Measurements from ENCODE around the gene SIVA1.
A peak's percentile ranks its signal among the peaks of the same experiment; 100 is the strongest.

The SIVA1 gene

DNA sequence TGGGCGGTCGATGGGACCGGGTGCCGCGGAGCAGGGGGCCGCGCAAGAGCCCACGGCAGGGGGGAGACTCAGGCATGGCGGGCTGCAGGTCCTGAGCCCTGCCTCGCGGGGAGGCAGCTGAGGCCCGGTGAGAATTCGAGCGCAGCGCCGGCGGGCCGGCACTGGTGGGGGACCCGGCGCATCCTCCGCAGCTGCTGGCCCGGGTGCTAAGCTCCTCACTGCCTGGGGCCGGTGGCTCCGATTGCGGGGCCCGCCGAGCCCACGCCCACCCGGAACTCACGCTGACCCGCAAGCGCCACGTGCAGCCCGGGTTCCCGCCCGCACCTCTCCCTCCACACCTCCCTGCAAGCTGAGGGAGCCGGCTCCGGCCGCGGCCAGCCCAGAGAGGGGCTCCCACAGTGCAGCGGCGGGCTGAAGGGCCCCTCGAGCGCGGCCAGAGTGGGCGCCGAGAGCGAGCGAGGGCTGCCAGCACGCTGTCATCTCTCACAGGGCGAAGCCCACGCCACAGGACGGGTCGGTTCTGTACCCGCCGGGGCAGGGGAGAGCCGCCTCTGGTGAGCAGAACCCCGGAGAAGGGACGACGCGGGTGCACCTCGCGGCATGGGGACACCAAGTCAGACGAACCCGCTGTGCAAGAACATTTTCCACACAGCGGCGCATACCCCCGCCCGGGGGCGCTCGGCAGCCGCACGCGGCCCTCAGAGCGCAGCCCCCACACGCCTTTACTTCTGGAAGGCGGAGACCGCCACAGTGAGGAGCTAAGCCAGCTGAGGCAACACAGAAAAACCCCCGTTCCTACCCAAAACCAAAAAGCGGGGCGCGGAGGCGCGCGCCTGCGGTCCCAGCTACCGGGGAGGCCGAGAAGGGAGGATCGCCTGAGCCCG, 1.2 kb upstream of the SIVA1 start:
- DNase-seq (ENCODE audit: low read depth in 2 of 2) = no peak

DNA sequence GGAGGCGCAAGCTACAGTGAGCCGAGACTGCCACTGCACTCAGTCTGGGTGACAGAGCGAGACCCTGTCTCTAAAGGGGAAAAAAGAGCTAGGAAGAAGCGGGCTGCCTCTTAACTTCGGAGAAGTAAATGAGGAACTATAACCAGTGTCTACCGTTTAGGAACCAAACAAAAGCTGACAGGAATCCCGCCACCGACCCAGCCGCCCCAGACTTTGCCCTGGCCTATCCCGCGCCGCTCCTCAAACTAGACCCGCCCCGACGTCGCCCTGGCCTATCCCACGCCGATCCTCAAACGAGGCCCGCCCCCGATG, 568 bp upstream of the SIVA1 start:
- DNase-seq (ENCODE audit: low read depth in 2 of 2) = no peak

DNA sequence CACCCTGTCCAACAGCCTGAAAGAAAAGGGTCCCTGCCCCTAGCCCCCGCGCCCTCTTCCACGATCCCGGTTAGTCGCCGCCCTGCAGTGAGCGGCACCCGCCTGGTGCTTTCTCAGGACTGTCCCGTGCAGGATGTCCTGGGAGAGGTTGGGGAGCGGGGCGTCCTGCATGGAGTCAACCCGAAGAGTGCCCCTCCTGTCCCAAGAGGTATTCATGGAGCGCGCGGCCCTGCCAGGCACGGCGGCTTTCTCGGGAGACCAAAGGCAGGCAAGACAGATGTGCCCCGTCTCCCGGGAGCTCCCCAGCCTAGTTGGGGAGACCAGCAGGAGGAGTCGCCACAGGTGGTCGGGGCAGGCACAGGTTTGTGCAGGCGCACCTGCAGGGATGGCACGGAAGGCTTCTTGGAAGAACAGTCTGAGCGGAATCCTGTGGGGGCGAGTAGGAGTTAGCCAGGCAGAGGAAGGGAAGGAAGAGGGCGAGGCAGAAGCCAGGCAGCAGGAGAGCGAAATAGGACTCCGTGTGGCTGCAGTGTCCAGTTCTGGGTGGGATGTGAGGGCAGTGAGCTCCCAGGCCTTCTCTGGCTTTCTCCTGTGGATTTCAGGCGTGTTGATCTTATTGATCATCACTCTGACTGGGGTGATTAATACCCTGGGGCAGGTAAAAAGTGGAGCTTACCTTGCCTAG, 723 bp downstream of the SIVA1 start:
- no peak for DNase-seq (ENCODE audit: low read depth in 2 of 2)

DNA sequence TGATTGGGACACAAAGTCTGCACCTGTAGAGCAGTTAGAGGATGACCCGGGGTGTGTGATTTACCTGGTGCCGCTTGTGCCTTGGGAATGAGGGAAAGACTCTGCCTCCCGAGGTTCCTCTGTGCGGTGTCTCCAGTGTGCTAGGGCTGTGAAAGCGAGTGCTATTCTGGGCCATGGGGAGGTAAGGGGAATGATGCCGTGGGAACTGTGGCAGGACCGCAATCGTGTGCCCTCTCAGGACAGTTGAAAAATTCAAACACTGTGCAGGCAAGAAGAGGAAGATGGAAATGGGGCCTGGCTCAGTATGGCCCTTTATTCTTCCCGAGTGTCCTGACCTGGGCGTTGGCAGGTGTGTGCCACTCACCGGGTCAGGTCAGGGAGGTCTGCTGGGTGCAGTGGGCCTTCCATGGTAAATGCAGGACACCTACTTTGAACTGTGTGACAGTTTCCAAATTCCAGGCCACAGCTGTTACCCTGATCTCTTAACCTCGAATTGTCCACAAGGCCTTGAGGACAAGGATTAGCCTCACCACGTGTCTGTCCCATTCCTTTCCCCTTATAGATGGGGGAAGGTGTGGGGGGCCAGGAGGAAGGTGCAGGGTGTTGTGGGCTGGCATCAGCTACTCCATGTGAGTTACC, 1.4 kb downstream of the SIVA1 start:
- DNase-seq (ENCODE audit: low read depth in 2 of 2) = no peak

DNA sequence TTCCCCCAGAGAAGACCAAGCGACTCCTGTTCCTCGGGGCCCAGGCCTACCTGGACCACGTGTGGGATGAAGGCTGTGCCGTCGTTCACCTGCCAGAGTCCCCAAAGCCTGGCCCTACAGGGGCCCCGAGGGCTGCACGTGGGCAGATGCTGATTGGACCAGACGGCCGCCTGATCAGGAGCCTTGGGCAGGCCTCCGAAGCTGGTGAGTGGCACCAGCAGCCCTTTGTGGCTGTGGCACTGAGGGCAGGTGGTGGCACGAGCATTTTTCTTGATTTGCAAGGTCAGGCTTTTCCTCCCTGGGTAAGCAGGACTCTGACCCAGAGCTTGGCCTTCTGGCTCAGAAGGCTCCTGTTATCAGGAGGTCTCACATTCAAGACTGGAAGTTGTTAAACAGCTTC, 2.7 kb downstream of the SIVA1 start:
- no peak for DNase-seq (ENCODE audit: low read depth in 2 of 2)

DNA sequence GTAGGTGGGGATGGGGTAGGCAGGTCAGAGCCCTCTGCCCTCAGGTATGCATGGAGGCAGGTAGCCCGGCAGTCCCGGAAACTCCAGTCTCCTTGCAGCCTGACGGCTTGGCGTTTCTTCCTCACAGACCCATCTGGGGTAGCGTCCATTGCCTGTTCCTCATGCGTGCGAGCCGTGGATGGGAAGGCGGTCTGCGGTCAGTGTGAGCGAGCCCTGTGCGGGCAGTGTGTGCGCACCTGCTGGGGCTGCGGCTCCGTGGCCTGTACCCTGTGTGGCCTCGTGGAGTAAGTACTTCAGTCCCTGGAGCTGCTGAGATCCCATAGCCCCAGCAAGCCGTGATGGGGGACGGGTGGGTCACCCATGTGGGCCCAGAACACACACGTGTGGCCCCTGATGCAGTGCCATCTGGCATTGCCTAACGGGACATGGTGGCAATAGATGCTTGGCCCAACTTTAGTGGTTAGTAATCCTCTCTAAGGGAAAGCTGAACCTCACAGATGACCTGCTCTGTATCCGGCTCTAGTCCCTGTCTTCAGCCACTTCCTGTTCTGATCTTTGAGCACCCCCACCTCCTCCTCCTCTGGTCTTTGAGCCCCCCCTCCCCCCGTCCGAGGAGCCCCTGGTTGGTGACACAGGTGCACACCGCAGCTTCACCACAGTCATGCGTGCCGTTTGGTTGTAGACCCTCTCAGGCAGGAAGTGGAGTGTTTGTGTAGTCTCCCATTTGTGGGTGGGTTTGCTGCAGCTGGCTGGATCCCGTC, 3.7 kb downstream of the SIVA1 start:
- no peak for DNase-seq (ENCODE audit: low read depth in 2 of 2)

DNA sequence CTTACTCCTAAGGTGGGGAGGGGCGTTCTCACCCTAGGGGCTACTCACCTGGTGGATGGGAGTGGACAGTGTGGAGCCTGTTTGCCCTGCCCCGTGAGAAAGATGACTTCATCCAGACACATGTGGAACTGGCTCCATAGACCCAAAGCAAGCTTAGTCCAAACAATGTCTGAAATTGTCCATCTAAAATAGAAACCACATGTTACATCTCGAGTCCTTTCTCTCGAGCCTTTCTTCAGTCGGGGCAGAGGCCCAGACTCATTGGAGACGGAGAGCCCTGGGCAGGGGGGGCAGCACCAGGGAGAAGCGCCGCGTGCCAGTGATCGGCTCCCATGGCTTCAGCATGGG, 4.3 kb downstream of the SIVA1 start:
- DNase-seq (ENCODE audit: low read depth in 2 of 2) = no peak

DNA sequence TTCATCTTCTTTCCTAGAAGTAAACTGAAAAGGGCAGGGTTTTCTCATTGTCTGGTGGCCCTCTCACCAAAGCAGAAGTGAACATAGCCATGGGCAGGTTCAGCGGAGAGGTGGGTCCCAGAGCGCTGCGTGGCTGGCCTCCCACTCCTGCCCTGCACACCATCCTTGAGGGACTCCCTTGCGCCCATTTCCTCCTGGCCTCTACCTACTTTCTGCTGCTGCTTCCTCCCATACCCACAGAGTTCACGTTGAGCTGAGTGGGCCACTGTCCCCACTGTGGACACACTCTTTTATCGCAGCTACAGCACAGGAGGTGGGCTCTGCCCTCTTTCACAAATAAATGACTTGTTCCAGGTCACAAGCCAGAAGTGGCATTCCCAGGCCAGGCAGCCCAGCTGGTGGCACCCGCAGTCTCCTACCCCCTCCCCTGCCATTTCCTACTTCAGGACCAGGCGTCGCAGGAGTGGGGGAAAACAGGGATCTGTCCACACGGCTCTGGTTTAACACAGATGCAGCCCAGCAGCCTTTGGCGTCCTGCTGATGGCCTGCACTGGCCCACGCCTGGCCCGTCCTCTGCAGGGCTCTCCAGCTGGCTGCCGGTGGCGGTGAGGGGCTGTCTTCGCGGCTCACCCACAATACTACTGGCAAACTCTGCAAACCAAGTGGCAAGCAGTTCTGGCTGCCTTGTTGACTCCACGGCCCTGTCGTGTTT, 4.9 kb downstream of the SIVA1 start:
- no peak for DNase-seq (ENCODE audit: low read depth in 2 of 2)

DNA sequence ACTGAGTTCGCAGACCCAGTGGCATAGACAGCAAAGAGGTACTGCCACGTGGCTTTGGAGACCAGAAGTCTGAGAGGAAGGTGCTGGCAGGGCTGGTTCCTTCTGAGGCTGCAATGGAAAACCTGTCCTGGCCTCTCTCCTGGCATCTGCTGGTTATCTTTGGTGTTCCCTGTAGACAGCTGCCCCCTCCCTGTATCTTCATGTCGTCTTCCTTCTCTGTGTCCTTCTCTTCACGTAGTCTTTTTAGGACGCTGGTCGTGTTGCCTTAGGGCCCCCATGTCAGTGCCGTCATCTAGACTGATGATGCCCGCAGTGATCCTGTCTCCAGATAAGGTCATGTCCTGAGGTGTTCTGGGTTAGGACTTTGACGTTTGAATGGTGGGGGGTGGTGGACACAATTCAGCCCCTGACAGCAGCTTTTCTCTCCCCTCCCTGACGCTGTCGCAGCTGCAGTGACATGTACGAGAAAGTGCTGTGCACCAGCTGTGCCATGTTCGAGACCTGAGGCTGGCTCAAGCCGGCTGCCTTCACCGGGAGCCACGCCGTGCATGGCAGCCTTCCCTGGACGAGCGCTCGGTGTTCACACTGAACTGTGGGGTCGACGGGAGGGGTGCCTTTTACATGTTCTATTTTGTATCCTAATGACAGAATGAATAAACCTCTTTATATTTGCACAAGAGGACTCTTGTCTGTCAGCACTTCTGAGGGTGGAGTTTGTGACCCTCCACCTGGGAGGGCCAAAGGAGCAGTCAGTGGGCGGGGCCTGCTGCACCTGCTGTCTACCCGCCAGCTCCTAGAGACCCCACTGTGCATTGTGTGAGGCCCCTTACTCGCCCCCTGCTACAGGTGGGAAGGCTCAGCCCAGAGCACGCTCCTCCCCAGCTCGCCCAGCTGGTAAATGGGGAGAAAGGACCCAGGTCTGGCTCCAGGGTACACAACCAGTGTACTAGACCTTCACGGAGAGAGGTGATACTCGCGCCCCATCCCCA, 6.3 kb downstream of the SIVA1 start:
- DNase-seq (ENCODE audit: low read depth in 2 of 2) = no peak

DNA sequence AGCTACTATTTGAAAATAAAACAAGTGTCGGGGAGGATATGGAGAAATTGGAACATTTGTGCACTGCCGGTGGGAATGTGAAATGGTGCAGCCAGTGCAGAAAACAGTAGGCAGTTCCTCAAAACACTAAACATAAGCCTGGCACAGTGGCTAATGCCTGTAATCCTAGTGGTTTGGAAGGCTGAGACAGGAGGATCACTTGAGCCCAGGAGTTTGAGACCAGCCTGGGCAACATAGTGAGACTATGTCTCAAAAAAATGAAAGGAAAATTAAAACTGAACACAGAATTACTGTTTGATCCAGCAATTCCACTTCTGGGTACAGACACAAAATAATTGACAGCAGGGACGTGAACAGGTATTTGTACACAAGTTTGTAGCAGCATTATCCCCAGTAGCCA, 12.6 kb downstream of the SIVA1 start:
- DNase-seq (ENCODE audit: low read depth in 2 of 2) = no peak

DNA sequence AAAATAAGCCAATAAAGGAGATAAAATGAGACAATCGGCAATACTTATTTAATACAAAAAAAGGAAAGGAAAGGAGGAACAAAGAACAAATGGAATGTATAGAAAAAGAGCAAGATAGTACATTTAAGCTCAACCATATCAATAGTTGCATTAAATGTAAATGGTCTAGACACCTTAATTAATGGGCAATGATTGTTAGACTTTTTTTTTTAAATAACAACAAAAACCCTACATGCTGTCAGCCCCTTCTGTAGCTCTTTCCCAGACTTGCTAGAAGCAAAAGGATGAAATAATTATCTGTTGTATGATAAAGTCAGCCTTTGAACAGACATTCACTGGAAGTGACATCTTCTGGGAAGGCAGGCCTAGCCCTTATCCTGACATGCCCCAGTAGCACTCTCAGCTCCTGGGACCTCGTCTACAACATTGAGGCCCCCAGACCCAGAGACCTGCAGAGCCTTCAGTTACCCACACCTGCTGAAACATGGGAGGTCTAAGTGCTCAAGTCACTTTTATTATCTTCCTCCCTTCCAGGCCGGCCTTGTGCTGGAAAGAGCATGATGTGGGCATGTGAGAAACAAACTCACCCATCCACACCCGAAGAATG, 13.4 kb downstream of the SIVA1 start:
- DNase-seq (ENCODE audit: low read depth in 2 of 2) = no peak

DNA sequence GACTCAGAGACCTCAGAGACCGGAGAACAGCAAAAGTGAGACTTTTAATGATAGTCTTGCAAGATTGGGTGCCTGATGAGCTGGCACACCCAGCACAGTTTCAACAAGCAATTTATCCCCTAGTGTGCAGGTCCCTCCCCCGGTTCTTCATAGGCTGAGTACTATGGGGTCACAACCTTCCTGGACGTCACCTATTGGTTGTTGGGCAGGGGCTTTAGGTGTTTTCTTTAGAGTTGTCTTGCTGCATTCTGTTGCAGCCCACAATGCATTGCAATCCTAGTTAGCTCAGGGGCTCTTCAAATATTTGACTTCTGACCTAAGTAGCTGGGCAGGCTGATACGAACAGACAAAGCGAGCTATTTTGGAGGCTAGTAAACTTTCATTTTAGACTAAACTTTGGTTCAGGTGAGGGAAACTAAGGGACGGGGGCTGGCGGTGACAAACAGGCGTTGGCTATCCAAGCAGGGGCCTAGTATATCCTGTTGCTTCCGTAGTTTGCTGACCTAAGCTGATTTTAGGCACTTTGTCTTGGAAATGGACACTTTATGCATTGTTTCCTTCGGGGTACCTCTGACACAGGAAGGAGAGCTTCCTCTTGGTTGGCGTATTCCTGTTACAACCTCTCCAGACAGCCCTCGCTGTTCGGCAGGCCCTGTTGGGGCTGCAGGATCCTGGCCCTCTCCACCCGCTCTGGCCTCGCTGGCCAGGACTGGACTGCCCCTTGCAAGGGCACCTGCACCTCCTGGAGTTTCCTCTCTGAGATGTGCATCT, 14.1 kb downstream of the SIVA1 start:
- no peak for DNase-seq (ENCODE audit: low read depth in 2 of 2)

DNA sequence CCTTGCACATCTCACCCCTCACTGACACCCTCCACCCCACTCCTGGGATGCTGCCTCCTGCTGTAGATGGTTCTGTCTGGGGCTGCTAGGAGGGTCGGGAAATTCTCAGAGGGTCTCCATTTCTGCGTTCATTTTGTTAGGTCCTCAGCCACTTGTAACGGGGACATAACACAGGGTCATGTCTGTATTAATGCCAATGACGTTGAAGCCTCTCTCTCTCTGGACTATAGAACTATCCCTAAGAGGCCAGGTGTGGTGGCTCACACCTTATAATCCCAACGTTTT, 14.6 kb downstream of the SIVA1 start:
- no peak for DNase-seq (ENCODE audit: low read depth in 2 of 2)

DNA sequence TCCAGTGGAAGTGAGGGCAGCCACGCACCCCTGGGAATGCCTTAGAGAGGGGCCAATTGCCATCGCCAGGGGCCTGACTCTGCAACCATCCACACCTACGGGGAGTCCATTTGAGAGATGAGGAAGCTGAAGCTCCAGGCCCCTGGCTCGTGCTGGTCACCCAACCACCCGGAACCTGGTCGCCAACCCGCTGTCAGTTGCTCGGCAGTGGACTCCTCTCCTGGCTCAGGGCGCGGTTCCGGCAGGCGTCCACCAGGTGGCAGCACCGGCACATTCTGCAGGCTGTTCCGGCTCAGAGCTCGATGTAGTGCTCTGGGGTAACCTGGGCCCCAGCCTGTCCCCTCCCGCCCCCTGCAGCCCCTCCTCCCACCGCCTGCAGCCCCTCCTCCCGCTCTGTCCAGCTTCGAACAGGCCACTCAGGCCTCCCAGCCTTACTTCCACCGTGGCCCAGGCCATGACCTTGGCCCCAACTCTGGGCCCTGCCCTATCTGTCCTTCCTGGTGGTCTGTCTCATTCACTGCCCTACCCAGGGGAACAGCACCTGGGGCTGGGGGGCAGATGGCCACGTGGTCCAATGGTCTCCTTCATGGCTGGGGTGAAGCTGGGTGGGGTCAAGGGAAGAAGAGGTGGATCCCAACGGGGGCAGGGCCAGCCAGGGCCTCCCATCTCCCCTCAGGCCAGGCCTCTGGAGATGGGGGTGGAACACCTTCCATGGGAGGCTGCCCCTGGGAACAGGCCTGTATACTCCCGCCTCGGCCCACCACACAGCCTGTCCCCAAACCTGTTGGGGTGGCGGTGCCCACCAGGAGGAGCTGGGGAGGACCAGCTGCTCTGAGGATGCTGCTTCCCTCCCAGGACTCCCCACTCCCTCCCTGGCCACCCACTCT, 15.7 kb downstream of the SIVA1 start:
- peak; percentile 78 to 92 for DNase-seq (ENCODE audit: low read depth in 2 of 2)

DNA sequence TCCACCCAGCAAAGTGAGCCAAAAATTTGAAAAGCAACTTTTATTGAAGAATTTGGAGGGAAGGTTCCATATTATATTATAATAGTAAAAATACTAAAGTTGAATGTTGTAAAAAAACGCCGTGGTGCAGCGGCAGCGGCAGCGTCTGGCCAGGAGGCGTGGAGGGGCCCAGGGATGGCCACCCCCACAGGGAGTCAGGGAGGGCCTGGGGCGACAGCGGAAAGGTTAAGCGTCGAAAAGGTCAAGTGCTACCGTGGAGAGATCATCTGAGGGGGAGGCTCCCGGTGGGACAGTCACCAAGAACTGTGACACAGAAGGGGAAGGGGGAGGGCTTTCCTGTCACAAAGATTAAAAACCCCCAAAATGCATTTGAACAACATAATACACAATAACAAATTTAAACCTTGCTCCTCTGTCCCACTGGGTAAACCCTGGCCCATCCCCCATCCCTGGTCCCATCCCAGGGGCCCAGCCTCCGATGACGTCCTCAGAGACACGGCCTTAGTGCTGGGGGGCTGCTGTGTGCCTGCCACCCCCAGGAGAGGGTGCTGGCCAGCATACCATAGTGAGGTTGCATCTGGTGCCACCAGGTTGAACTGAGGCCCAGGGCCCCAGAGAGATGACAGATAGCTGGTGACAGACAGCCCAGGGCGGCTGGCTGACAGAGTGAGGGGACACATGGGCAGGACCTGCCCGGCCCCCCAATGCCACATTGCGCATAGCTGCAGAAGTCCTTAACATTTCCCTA, 16.6 kb downstream of the SIVA1 start:
- no peak for DNase-seq (ENCODE audit: low read depth in 2 of 2)

DNA sequence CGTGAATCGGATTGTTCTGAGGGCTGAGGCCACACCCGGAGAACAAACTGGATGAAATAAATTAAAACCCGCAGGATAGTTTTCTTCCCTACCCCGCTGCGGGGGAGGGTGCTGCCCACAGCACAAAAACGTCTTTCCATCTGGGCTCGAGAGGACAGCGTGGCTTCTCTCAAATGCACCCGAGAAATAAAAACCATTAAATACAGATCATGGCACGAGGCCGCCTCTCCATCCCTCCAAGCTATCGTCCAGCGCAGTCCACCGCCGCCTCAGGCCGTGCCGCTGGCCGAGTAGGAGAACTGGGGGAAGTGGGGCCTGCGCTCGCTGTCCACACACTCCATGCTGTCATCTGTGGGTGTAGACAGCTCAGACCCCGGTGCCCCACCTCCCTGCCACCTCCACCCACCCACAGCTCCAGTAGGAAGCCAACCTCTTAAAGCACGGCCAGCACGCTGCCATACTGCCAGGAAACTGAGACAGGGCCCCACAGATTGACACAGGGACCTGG, 17.2 kb downstream of the SIVA1 start:
- DNase-seq (ENCODE audit: low read depth in 2 of 2) = no peak

DNA sequence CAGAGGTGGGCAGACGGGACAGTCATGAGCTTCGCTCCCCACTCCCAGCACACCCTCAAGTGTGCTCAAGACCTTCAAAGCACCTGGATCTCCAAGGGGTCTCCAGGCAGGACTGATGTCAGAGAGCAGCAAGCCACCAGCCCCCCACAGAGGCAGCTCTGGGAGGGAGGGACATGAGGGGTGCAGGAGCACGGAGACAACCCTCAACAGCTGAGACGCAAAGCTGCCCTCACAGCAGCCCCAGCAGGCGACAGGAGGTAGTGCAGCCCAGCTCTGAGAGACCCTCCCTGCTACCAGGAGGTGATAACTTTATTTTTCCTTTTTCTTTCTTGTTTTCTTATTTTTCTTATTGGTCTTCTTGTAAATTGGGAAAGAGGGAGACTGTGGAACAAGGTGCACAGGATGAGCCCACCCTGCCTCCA, 17.9 kb downstream of the SIVA1 start:
- no peak for DNase-seq (ENCODE audit: low read depth in 2 of 2)

DNA sequence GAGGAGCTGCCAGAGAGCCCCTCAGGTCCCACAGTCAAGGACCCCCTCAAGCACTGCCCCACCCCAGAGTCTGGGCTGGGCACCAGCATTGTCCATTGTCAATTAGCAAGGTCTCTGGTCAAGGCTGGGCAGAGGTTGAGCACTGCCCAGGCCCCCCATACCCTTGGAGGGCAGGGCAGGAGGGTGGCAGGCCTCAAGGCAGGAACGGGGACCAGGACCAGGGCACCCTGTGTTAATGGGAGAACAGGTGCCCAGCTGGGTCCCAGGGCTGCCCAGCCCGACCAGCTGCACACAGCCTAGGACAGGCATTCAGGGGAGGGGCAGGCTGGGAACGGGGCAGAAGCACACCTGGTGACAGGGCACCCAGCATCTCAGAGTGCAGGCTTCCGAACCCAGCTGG, 18.4 kb downstream of the SIVA1 start:
- DNase-seq (ENCODE audit: low read depth in 2 of 2) = no peak
